Upper lobe of left lung (tissue), 4 donors: Measurements from ENCODE around the gene NFKBIZ.
"Not testable (repeated sequence)": the region's sequence is repeated elsewhere in the genome, so short reads cannot be mapped to it uniquely, and the experiment has no call there.

Source experiments
- CTCF ChIP-seq, 6 experiments: fragments of 450-650 bp in 4 of 6; fragments of 200-600 bp in 2 of 6; sonication (generic) in 2 of 6; IDR thresholded peaks; one replicate each; pipeline ENCODE4 v1.5.1; 2016 to 2019; ENCODE audit warnings: antibody characterized with exemption in 6 of 6
- POLR2A ChIP-seq, 4 donors: fragments of 450-650 bp; IDR thresholded peaks; one replicate each; pipeline ENCODE4 v1.5.1; 2016 to 2017; ENCODE audit warnings: antibody characterized with exemption in 4 of 4, mild to moderate bottlenecking in 2 of 4

DNA sequence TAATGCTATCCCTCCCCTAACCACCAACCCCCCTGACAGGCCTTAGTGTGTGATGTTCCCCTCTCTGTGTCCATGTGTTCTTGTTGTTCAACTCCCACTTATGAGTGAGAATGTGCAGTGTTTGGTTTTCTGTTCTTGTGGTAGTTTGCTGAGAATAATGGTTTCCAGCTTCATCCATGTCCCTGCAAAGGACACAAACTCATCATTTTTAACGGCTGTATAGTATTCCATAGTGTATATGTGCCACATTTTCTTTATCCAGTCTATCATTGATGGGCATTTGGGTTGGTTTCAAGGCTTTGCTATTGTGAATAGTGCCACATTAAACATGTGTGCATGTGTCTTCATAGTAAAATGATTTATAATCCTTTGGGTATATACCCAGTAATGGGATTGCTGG is 56.3 kb downstream of the NFKBIZ start:
- TF ChIP-seq CTCF, POLR2A (IDR thresholded peaks at IDR 0.05): not testable (repeated sequence)
